NCI-H510A (cell line): ENCODE measurements around the gene NPC1L1.
"Not testable (repeated sequence)": the region's sequence is repeated elsewhere in the genome, so short reads cannot be mapped to it uniquely, and the experiment has no call there.

ENCODE experiments used
- DNase-seq: peaks from one replicate; lab custom pipeline; 2025; lab: John Stamatoyannopoulos, UW

NPC1L1 gene

DNA sequence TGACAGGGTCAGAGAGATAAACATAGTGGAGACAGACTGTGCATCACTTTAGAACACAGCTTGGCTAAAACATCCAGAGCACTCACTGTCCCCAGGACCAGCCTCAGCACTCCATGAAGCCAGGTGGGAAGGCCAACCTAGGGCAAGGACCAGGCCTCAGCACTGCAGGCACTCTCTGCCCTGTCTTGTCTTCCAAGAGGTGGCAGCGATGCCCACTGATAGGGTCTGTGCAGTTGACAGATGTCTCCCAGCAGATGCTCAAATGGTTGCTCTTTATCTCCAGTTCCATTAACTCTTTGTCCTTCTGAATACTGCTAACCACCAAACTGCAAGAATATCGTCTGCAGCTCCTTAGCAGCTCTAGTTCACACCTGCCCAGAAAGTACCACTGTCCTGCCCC, 23.5 kb upstream of the NPC1L1 start:
- DNase-seq = no peak

DNA sequence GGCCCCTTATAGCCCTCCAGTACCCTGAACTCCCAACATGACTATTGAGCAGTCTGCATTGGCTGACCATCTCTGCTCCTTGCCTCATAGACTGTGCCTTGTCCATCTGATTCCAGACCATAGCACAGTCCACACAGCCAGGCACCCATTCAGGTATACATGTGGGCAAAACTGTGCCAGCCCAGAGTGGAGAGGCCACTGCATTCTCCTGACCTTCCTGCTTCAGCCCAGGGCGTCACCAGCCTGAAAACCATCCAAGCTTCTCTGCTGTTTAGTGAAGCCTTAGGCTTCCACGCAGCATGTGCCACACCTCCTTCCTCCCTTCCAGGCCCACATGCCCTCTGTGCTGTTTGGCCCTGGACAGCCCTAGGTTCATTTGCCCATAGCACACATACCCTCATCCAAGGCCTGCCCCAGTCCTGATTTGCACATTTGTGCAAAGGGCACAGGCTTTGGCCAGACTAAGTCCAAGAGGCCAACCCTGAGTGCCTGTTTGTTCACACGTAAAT, 22.1 kb upstream of the NPC1L1 start:
- DNase-seq = no peak

DNA sequence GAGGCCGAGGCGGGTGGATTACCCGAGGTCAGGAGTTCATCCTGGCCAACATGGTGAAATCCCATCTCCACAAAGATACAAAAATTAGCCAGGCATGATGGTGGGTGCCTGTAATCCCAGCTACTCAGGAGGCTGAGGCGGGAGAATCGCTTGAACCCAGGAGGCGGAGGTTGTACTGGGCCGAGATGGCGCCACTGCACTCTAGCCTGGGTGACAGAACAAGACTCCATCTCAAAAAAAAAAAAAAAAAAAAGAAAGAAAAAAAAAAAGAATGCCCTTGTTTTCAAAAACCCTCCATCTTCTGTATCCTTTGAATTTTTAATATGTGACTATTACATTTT, 21.5 kb upstream of the NPC1L1 start:
- DNase-seq = not testable (repeated sequence)

DNA sequence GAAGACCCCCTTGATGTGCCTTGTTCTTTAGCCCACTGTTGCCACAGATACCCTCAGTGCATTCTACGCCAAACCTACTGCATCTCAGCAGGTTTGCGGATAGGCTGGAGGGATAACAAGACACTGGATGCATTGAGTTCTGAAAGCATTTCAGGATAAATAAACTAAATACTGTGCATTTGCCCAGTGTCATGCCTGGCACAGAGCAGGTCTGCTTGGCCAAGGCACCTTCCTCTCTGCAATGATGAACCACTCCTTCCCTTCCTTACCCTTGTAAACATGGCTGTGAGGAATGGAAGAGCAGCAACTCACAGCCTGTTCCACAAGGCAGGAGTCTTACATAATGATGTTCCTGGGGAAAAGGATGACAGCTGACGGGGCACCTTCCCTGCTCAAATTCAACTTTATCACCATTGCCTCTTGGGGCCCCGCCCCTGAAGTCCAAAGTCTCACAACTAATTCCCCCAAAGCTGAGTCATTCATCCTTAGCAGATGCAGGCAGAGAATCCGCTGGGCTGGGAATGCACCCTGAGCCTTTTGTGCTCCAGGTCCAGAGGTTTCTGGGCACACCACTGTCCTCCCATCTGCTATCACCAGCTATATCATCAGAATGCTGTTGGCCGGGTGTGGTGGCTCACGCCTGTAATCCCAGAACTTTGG, 21.0 kb upstream of the NPC1L1 start:
- DNase-seq = no peak

- DNase-seq = no peak
These were observed 20.4 kb upstream of the NPC1L1 start for GRCh38 chr7:44561481-44561880.

GRCh38 chr7:44559485-44559884, 18.4 kb upstream of the NPC1L1 start:
- no peak for DNase-seq

DNA sequence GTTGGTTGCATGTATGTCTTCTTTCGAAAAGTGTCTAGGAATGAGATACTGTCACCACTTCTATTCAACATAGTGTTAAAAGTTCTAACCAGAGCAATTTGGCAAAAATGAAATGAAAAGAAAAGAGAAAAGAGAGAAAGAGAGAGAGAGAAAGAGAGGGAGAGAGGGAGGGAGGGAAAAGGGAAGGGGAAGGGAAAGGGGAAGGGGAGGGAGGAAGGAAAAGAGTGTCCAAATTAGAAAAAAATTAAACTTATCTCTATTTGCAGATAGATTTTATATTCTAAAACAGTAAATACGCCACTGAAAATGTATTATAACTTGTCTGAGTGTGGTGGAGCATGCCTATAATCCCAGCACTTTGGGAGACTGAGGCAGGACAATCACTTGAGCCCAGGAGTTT, 16.4 kb upstream of the NPC1L1 start:
- no peak for DNase-seq

DNA sequence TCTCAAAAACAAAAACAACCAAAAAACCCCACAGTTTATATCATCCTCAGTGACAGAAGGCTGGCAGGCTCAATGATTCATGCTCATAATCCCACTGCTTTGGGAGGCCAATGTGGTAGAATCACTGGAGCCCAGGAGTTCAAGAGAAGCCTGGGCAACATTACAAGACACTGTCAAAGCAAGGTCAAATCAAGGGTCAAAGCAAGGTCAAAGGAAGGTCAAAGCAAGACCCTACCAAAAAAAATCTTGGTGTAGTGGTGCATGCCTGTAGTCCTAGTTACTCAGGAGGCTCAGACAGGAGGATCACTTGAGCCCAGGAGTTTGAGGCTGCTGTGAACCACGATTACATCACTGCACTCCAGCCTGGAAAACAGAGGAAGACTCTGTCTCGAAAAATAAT, 14.2 kb upstream of the NPC1L1 start:
- DNase-seq = no peak

DNA sequence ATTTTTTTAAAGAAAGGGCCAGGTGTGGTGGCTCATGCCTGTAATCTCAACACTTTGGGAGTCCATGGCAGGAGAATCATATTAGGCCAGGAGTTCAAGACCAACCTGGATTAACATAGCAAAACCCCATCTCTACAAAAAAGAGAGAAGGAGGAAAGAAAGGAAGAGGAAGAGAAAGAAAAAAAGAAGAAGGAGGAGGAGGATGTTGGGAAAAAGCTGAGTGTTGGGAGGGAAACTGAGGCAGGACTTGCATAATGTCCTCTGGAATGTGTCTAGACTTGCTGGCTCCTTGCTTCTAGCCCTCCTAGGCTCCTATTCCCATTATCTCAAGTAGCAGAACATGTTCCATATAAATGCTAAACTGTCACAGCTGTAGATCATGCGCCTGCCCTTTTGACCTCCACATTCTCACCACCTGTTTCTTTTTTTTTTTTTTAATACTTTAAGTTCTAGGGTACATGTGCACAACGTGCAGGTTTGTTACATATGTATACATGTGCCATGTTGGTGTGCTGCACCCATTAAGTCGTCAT, 11.4 kb upstream of the NPC1L1 start:
- DNase-seq = not testable (repeated sequence)

GRCh38 chr7:44549457-44549856, 8.3 kb upstream of the NPC1L1 start:
- DNase-seq = no peak

GRCh38 chr7:44548893-44549292, 7.8 kb upstream of the NPC1L1 start:
- DNase-seq = no peak

DNA sequence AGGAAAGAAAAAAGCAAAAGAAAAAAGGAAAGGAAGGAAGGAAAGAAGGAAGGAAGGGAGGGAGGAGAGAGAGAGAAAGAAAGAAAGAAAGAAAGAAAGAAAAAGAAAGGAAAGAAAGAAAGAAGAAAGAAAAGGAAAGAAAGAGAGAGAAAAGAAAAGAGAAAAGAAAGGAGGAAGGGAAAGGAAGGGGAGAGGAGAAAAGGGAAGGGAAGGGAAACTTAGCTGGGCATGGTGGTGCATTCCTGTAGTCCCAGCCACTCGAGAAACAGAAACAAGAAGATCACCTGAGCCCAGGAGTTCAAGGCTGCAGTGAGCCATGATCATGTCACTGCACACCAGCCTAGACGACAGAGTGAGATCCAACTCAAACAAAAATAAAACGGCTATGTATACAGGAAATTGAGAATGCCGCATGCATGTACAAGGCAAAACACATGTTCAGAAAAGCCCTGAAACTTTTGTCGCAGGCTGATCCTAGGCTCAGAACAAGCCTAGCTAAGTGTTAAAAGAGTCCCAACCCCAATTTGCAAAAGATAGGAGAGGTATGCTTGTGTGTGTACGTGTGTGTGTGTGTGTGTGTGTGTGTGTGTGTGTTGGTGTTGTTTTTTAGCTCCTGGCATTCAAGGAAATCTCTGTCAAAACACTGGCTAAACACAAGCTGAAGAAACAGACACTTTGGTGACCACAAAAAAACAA, 6.6 kb upstream of the NPC1L1 start:
- no peak for DNase-seq

DNA sequence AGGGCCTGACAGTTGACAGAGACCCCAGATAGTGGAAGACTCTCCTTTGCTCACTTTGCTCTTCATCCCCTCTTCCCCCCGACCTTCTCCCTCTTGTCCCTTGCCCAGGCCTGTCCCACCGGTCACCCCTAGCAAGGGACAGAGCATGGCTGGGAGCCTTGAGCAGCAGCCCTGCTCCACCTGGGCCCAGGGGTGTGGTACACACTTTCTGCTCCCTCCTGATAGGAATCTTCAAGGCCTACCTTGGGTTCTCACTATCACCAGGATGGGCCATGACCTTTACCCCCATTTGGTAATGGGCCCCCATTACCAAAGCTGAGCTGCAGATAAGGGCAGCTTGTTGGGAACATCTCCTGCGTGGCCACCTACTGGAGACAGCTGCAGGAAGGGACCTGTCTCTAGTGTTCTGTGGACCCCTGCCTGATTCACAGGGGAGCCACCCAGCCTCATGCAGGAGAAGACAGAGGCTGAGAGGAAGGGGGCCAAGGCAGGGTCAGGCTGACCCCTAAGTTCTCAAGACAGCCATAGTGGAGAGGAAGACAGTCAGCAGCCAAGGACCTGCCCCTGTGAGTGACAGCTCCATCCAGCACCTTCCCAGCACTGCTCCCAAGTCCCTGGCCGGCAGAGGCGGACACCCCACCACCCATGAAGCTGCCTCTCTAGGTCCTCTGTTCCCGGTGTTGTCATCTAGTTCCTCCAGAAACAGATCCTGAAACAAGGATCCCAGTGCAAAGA, 913 bp upstream of the NPC1L1 start:
- DNase-seq = no peak

DNA sequence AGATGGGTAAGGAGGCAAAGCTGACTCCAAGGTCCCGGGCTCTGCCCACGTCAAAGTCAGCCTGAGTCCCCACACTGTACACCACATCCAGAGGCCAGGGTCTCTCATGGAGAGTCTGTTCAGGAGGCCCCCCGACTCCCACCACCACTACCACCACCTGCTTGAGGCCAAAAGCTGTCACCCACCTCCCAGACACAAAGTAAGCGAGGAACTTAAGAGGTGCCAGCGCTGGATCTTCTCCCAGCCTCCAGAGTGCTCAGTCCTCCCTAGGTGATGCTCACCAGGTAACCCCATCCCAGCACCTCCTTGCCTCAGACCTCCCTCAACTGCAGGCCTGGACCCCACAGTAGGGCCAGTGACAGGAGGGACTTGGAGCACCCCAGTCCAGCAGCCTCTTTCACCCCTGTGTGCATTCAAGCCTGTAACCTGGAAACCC, 520 bp downstream of the NPC1L1 start:
- DNase-seq = no peak

DNA sequence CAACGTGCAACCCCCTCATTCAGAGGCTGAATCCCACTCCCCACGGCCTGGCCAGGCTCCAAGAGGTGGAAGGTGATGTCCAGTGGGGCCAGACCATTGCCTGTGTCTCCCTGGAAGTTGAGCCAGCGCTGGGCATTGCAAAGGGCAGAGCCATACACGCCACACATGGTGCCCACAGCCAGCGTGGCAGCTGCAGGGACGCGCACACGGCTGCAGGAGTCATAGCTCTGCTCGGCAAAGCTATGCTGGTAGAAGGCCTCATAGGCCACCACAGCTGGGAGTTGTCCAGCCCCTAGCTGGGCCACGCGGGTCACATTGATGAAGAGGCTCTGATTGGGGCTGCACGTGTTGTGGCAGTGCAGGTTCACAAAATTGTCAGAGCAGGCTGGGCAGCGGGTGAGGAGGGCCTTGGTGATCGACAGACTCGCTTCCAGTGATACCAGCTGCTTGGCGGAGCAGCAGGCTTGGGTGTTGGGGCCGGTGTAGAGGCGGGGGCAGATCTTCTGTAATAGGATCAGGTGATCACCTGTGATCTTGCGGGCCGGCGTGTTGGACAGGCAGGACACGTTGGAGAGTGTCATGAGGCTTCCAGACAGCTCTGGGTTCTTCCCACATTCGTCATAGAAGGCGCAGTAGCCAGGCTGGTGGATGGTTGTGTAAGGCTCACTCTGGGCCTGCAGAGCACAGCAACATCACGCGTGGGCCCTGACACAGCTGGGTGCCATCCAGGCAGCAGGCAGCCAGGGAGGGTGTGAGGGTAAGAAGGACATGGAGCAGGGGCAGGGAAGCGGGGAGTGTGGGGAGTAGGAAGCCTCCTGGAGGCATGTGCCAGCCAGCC, 1.2 kb downstream of the NPC1L1 start:
- DNase-seq = no peak

DNA sequence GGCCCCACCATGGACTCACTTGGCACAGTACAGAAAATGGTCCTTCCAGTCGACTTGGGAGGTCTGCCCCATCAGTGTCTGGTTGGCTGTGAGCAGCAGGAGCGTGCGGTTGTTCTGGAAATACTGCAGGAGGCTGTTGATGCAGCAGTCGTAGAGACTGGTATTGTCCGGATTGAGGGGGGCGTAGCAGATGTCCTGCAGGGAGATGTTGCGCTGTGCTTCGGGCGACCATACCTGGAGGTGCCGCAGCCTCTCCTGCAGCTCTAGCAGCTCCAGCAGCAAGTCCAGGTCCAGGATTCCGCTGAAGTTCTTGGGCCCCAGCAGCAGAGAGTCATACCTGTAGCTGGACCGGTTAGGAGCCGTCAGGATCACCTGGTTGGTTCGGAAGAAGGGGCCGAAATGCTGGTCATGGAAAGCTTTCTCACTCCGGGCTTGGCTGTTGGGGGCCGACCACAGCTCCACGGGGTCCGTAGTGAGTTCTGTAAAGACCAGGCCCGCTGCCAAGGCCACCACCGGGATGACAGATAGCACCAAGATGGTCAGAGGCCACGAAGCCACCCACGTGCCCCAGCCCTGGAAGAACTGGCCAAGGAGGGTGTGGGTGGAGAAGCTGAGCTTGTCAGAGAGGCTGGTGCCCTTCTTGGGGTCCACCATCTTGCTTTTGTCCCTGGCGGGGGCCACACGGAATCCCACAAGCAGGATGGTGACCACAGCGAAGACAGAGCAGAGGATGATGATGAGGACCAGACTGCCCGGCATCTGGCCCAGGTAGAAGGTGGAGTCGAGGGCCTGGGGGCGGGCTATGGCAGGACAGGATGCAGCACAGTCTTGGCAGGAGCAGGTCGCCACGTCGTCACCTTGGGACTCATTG, 2.1 kb downstream of the NPC1L1 start:
- DNase-seq = no peak

DNA sequence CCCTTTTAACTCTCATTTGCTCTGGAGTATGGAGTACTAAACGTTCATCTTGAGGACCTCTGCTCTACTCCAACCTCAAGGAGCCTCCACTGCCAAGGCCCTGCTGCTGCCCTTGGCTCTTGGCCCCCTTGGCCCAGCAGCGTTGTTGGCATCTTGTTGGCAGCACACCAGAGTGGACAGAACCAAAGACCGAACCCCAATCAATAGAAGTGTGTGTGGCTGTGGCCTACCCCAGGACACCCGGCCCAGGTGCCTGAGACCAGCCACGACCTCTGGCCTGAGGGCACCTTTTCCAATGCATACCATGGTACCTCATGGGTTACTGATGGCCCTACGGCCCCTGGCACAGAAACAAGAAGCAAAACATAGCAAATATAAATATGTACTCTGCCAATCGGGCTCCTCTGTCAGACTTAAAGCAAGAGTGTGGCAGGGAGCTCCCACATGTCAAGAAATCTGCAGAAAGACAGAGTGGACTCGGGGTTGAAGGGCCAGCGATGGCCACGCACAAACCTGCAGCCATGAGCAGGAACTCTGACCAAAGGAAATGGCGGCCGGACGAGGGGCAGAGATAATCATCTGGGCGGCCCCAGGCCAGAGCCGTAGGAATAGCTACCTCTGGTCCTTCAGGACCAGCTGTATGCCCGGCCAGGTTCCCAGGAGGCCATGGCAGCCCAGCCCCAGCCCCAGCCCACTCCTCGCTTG, 2.9 kb downstream of the NPC1L1 start:
- DNase-seq = no peak

GRCh38 chr7:44537442-44537841, 3.7 kb downstream of the NPC1L1 start:
- DNase-seq = no peak

DNA sequence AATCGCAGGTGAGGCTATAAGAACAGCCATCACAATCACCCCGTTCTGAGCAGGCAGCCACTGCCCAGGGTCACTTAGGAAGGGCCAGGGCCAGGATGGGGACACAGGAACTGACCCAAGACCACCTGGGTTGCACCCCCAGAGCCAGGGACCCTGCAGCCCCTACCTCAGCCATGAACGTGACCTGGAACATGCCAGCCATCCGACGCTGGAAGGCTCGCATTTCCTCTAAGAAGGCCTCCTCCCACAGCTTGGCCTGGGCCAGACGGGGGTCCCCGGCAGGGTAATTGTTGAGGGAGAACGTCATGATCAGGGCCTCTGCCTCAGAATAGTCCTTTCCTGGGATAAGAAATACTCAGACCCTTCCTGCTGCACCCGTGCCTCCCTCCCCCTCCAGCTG, 5.0 kb downstream of the NPC1L1 start:
- no peak for DNase-seq

- DNase-seq = no peak
These were observed 5.6 kb downstream of the NPC1L1 start for GRCh38 chr7:44535348-44536064.
